Limb (tissue), 2 donors: Measurements from ENCODE around the gene GRIFIN.

Experiments
- DNase-seq, 2 donors: peaks; one replicate each; pipeline ENCODE4 v3.0.0-alpha.2; 2016; ENCODE audit errors: extremely low spot score in 2 of 2

GRIFIN gene

GRCh38 chr7:2498708-2499107 is 22.5 kb upstream of the GRIFIN start:
- DNase-seq: no peak

- peak; percentile 79 to 87 for DNase-seq
These were observed 21.5 kb upstream of the GRIFIN start for GRCh38 chr7:2497500-2498336.

GRCh38 chr7:2497065-2497464 is 20.9 kb upstream of the GRIFIN start:
- DNase-seq: no peak

DNA sequence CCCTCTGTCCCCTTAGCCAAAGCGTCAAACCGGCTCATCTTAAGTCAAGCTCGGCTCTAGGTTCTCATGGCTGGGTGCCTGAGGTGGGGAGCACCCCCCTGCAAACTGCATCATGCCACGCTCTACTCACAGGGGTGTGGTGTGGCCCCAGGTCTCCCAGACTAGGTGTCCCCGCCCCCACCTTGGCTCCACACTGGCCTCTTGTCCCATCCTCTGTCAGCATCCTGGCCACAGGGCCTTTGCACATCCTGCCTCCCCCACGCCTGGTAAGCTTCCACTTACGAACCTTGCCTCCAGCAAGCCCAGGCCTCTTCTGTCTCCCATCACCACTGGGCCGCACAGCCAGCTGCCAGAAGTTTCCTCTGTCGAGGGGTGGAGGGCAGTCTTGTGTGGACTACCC is 20.2 kb upstream of the GRIFIN start:
- no peak for DNase-seq

- peak; percentile 81 to 82 for DNase-seq
These were observed 19.5 kb upstream of the GRIFIN start for GRCh38 chr7:2495418-2496299.

GRCh38 chr7:2494191-2495130 is 18.3 kb upstream of the GRIFIN start:
- no peak for DNase-seq

- no peak for DNase-seq
These were observed 17.3 kb upstream of the GRIFIN start for GRCh38 chr7:2493205-2494164.

GRCh38 chr7:2492038-2492437 is 15.8 kb upstream of the GRIFIN start:
- DNase-seq: no peak

DNA sequence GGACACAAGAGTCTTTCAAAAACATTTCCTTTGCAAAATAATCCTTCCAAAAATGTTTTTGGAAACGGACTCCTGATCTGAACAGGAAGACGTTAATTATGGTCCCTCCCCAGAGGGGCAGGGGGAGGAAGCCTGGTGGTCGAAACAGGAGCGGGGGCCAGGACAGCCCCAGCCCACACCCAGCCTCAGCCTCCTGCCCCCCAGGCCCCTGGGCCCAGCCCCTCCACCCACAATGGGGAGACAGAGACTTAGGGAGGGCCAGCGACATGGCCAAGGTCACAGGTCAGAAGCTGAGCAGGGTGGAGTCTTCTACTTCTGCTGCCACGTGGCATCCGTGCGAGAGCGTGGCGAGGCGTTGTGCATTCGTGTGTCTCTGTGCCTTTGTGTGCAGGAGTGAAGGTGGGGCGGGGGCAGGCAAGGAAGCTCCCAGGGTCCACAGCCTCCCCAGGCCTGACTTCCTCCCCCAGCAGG is 14.0 kb upstream of the GRIFIN start:
- DNase-seq: no peak

DNA sequence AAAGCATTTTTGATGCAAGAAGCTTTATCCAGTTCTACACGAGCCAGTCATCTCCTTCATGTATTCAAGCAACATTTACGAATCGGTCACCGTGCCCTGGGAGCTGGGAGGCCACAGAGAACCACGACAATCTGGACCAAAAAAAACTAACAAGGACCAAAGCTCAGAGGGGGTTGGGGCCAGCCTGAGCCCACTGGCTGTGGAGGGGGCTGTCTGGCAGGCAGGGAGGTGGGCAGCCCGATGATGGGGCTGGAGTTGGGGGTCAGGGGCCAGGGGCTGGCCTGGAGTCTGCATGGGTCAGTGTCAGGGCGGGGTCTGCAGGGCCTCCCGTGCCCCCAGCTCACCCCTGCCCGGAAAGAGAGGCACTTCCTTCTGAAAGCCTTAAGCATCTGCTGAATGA is 12.5 kb upstream of the GRIFIN start:
- DNase-seq: no peak

GRCh38 chr7:2488272-2488645 is 12.1 kb upstream of the GRIFIN start:
- DNase-seq: no peak

GRCh38 chr7:2487586-2488271 is 11.5 kb upstream of the GRIFIN start:
- peak; percentile 77 to 82 for DNase-seq

- no peak for DNase-seq
These were observed 8.7 kb upstream of the GRIFIN start for GRCh38 chr7:2484868-2485267.

DNA sequence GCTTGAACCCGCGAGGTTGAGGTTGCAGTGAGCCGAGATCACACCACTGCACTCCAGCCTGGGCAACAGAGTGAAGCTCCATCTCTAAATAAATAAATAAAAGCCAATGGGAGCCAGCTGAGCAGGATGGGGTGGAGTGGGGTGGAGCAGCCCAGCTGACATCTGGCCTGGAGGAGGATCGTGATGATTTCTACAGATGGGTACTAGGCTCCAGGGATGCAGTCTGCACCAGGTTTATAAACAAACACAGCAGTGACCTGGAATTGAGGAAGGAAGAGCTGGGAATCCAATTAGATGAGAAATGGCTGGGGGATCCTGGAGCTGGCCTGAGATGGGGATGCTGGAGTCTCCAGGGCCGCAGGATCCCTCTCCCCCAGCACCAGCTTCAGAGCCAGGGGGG is 7.3 kb upstream of the GRIFIN start:
- DNase-seq: peak in 1 of 2 donors; percentile 27

DNA sequence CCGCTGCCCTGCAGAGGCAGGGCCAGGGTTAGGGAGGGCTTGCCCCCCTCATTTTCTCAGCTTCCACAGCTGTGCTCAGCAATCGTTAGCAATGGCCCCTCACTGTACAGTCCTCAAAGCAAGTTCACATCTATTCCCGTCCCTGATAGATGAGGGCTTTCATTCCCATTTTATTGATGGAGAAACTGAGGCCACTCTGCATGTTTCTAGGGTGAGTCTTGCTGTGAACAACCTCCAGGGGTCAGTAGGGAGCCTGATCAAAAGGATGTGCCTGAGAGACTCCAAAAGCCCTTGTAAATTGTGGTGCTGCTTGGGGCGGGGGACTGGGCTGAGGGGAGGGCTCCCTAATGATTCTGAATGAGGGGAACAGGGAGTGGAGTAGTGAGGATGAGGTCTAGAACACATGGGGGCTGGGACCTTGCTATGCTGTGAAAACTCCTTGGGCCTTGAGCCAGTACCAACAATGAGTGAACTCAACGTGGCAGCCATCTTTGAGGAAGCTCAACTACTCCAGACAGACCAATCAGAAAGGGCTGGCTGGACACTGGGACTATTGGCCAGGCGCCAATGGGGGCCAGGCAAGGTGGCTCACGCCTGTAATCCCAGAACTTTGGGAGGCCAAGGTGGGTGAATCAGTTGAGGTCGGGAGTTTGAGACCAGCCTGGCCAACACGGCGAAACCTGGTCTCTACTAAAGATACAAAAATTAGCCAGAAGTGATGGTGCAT is 6.7 kb upstream of the GRIFIN start:
- DNase-seq: peak in 1 of 2 donors; percentile 36

GRCh38 chr7:2481195-2481594 is 5.0 kb upstream of the GRIFIN start:
- no peak for DNase-seq

GRCh38 chr7:2480070-2480408 is 3.8 kb upstream of the GRIFIN start:
- DNase-seq: peak in 1 of 2 donors; percentile 78

DNA sequence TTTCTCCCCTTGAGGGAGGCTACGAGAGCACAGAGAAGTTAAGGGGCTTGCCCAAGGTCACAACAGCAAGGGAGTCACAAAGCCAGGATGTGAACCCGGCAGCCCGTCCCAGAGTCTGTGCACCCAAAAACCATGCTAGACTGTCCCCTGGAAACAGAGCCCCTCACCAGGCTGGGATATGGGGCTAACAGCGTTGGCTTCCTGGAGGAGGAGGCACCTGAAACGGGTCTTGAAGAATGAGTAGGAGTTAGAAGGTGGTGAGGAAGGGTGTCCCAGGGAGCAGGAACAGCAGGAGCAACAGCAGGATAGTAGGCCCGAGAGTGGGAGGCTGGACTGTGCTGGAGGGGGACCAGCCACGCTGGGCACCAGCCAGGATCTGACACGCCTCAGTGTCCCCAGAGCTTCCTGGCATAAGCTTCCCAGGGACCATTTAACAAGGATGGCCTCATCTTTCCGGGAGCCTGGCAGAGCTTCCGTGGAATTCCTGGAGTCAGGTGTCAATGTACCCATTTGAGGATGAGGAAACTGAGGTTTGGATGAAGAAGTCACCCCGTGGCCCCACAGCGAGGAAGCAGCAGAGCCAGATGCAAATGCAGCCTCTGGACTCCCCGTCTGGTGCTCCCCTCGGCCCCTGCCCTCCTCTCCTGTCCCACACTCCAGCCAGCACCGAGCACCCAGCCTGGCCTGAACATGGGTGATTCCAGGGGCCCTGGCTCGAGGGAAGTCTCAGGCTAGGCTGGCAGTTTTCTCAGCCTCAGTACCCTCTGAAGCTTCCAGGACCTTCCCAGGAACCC is 3.3 kb upstream of the GRIFIN start:
- DNase-seq: peak in 1 of 2 donors; percentile 36
